HG03196 (cell line): ENCODE data around the gene BCCIP.

Experiments
- ATAC-seq: cut with Tn5 transposase; IDR thresholded peaks from one replicate; pipeline ENCODE4 v1.9.1; 2021; ENCODE audit not compliant: unreplicated experiment

Gene BCCIP

DNA sequence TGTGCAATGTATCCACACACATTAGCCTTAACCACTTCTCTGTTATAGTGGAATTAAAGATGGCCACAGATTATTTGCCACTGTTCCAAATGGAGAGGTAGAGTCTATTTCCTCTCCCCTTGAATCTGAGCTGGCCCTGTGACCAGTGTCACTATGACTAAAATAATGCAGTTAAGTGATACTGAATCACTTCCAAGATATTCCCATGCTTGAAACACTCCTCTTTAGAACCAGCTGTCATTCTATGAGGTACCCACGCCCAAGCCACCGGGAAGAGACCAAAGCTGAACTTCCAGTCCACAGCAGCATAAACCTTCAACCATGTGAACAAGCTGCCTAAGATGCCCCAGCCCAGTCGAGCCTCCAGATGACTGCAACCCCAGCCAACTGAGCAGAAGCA, 59.9 kb downstream of the BCCIP start:
- no peak for ATAC-seq
